HG03196 (cell line): ENCODE results near the gene CD247.
"Not testable (repeated sequence)": the region's sequence is repeated elsewhere in the genome, so short reads cannot be mapped to it uniquely, and the experiment has no call there.

Experiments
- ATAC-seq: cut with Tn5 transposase; IDR thresholded peaks from one replicate; pipeline ENCODE4 v1.9.1; 2021; ENCODE audit not compliant: unreplicated experiment

CD247 gene

GRCh38 chr1:167518331-167518700, at the start of gene CD247:
Gene CD247 (minus strand): TSS chr1:167518529. CDS start chr1:167518465, 64 bp downstream.
- ATAC-seq: no peak

- no peak for ATAC-seq
Measured at GRCh38 chr1:167567663-167568062, 49.3 kb upstream of the CD247 start.

- no peak for ATAC-seq
Measured at GRCh38 chr1:167566766-167567165, 48.4 kb upstream of the CD247 start.

- no peak for ATAC-seq
Measured at GRCh38 chr1:167565922-167566321, 47.6 kb upstream of the CD247 start.

- no peak for ATAC-seq
Measured at GRCh38 chr1:167564612-167565270, 46.4 kb upstream of the CD247 start.

GRCh38 chr1:167563579-167564246, 45.4 kb upstream of the CD247 start:
- ATAC-seq: no peak

GRCh38 chr1:167562702-167563101, 44.4 kb upstream of the CD247 start:
- ATAC-seq: no peak

- ATAC-seq: no peak
Measured at GRCh38 chr1:167561753-167562152, 43.4 kb upstream of the CD247 start.

GRCh38 chr1:167555971-167556714, 37.8 kb upstream of the CD247 start:
- ATAC-seq: no peak

GRCh38 chr1:167555072-167555471, 36.7 kb upstream of the CD247 start:
- not testable (repeated sequence) for ATAC-seq

- ATAC-seq: peak; percentile 14
Measured at GRCh38 chr1:167554028-167554779, 35.9 kb upstream of the CD247 start.

GRCh38 chr1:167553136-167554027, 35.1 kb upstream of the CD247 start, which contains the start of gene CREG1:
Gene CREG1 (minus strand): TSS chr1:167553762.
- peak; percentile 96 for ATAC-seq

GRCh38 chr1:167551362-167551761, 33.0 kb upstream of the CD247 start:
- ATAC-seq: no peak

GRCh38 chr1:167548059-167548932, 30.0 kb upstream of the CD247 start:
- ATAC-seq: no peak

- no peak for ATAC-seq
Measured at GRCh38 chr1:167546935-167547334, 28.6 kb upstream of the CD247 start.

GRCh38 chr1:167545349-167545748, 27.0 kb upstream of the CD247 start:
- no peak for ATAC-seq

- no peak for ATAC-seq
Measured at GRCh38 chr1:167544447-167545093, 26.2 kb upstream of the CD247 start.

- no peak for ATAC-seq
Measured at GRCh38 chr1:167543199-167543990, 25.1 kb upstream of the CD247 start.
